HepG2 (cell line): ENCODE measurements around the gene EPB41L5. TPM values are rescaled to one million over a fixed set of nuclear protein-coding genes. Genes with fewer than 3 reads are reported as not detected.

ENCODE experiments used
- ARNT2 ChIP-seq: sonication (generic); formaldehyde crosslinking; IDR thresholded peaks from 2 replicates; pipeline ENCODE4 v1.8.0; 2022; ENCODE audit warnings: mild to moderate bottlenecking, low read depth, missing genetic modification reagents, moderate library complexity
- CREB3 ChIP-seq: sonication (generic); formaldehyde crosslinking; IDR thresholded peaks from 2 replicates; pipeline ENCODE4 v1.5.0; 2020; ENCODE audit warnings: missing genetic modification reagents
- CREBL2 ChIP-seq: sonication (generic); formaldehyde crosslinking; IDR thresholded peaks from 2 replicates; pipeline ENCODE4 v1.8.1; 2023; ENCODE audit warnings: missing genetic modification reagents, mild to moderate bottlenecking, borderline replicate concordance
- ESRRA ChIP-seq: sonication (generic); formaldehyde crosslinking; IDR thresholded peaks from 2 replicates; pipeline ENCODE4 v1.5.1; 2020; ENCODE audit warnings: mild to moderate bottlenecking, low read depth, missing genetic modification reagents
- ETS1 ChIP-seq: sonication (generic); formaldehyde crosslinking; IDR thresholded peaks from 2 replicates; pipeline ENCODE4 v1.4.0; 2020; ENCODE audit warnings: missing genetic modification reagents
- KLF13 ChIP-seq: sonication (generic); formaldehyde crosslinking; IDR thresholded peaks from 2 replicates; pipeline ENCODE4 v1.4.0; 2020; ENCODE audit warnings: mild to moderate bottlenecking, missing genetic modification reagents
- PREB ChIP-seq: sonication (generic); formaldehyde crosslinking; IDR thresholded peaks from 2 replicates; pipeline ENCODE4 v1.4.0; 2020; ENCODE audit warnings: missing genetic modification reagents
- SP1 ChIP-seq, 2 experiments: fragments of 450-650 bp in 1 of 2; sonication (generic) in 1 of 2; formaldehyde crosslinking in 1 of 2; IDR thresholded peaks; 2 replicates each; pipeline versions ENCODE4 v1.4.0 to v1.6.1; 2016 to 2020; ENCODE audit warnings: missing genetic modification reagents in 1 of 2
- TFAP4 ChIP-seq: sonication (generic); IDR thresholded peaks from 2 replicates; pipeline ENCODE4 v1.6.1; 2016; ENCODE audit warnings: low read depth, borderline replicate concordance
- TP53 ChIP-seq: sonication (generic); formaldehyde crosslinking; conservative IDR thresholded peaks from 2 replicates; pipeline ENCODE4 v1.4.0; 2020; ENCODE audit warnings: missing genetic modification reagents
- USF2 ChIP-seq, 2 experiments: sonication (generic) in 1 of 2; formaldehyde crosslinking in 1 of 2; IDR thresholded peaks; 2 replicates each; pipeline versions ENCODE4 v1.5.1 to v1.6.1; 2011 to 2020; ENCODE audit warnings: borderline replicate concordance in 1 of 2, low read depth in 1 of 2, low read length in 1 of 2, mild to moderate bottlenecking in 1 of 2, missing genetic modification reagents in 1 of 2, moderate library complexity in 1 of 2
- ZNF280B ChIP-seq: sonication (generic); formaldehyde crosslinking; IDR thresholded peaks from 2 replicates; pipeline ENCODE4 v1.5.0; 2020; ENCODE audit warnings: missing genetic modification reagents, mild to moderate bottlenecking, borderline replicate concordance
- ZNF576 ChIP-seq: sonication (generic); formaldehyde crosslinking; IDR thresholded peaks from 2 replicates; pipeline ENCODE4 v1.4.0; 2020; ENCODE audit warnings: mild to moderate bottlenecking, missing genetic modification reagents
- ZNF75D ChIP-seq: sonication (generic); formaldehyde crosslinking; IDR thresholded peaks from 2 replicates; pipeline ENCODE4 v1.8.1; 2023; ENCODE audit warnings: missing genetic modification reagents, mild to moderate bottlenecking, borderline replicate concordance
- ZXDC ChIP-seq: sonication (generic); formaldehyde crosslinking; IDR thresholded peaks from 2 replicates; pipeline ENCODE4 v1.5.0; 2020; ENCODE audit warnings: mild to moderate bottlenecking, missing genetic modification reagents
- polyA plus RNA-seq, 8 experiments: library from polyadenylated mRNA; depleted of rRNA in 3 of 8; stranded (reverse) in 7 of 8; unstranded in 1 of 8; fragments of >200 nt; fragmentation: Illumina TruSeq in 4 of 8; extraction: Trizol in 4 of 8; gene quantifications; 2 replicates each; pipeline versions ENCODE4 v1.2.1 to v1.2.3, GENCODE V29; 2011 to 2016; ENCODE audit warnings: low read depth in 4 of 8, missing spikeins in 1 of 8, mixed read lengths in 1 of 8; ENCODE audit not compliant: insufficient read depth in 1 of 8
- total RNA-seq, 5 experiments: library from RNA; depleted of rRNA; stranded (reverse); fragments of >200 nt; fragmentation: Illumina TruSeq; extraction: Trizol; gene quantifications; 2 replicates each; pipeline ENCODE4 v1.2.3, GENCODE V29; 2016; ENCODE audit warnings: low read depth in 1 of 5

Gene EPB41L5
- total and polyA plus RNA-seq, 2 of the 13 experiments (the other 11 are each of a cell fraction or from before 2014, with no cell fraction given): 40.5 to 47.5 TPM

GRCh38 chr2:120066800-120067547 is 54.1 kb downstream of the EPB41L5 start (continued):
- TF ChIP-seq ZXDC (CRISPR knock-in tag) (no peak), CREBL2 (no peak), ZNF280B (CRISPR knock-in tag) (no peak), ESRRA (CRISPR knock-in tag) (no peak), TP53 (CRISPR knock-in tag) (no peak), SP1 (IDR thresholded peaks at IDR 0.05) (no peak), SP1 (CRISPR knock-in tag; IDR thresholded peaks at IDR 0.05) (0 out of 2 replicates have a peak, but pooled peaks have one; percentile 19), TFAP4 (peak; percentile 63; the same call in 1 of the 2 replicates), USF2 (IDR thresholded peaks at IDR 0.05; ENCODE audit: low read depth, low read length) (no peak), USF2 (CRISPR knock-in tag; IDR thresholded peaks at IDR 0.05; ENCODE audit: borderline replicate concordance) (no peak), CREB3 (no peak), ZNF75D (CRISPR knock-in tag) (no peak), ETS1 (no peak), PREB (no peak), ARNT2 (CRISPR knock-in tag) (no peak), KLF13 (no peak), ZNF576 (CRISPR knock-in tag) (no peak)
